ENCODE measurements around the gene KRTAP26-1. TPM values are rescaled to one million over a fixed set of nuclear protein-coding genes. Genes with fewer than 3 reads are reported as not detected.

KRTAP26-1 gene
- total and polyA plus RNA-seq, 2 experiments from 2014 or later: not detected

DNA sequence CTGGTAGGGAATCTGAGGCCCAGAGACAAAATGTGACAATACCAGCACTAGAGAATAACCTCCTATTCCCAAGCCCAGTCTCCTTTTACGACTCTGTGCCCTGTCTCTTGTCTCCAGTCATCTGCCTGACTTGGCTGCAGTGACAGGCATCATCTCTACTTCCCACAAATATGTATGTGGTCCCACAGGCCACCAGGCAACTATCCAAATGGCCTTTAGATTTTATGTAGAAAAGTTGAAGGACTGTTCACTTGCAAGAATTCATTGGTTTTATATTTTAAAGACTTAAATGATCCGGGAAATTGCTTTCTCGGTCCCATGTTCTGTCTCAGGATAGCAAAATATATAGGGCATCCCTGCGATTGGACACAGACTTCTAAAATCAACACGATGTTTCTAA, 49.0 kb downstream of the KRTAP26-1 start:
- no peak for ATAC-seq
- Histone ChIP-seq H3K36me3 (ENCODE audit: insufficient read depth) (no peaks in the 10 kb centered on the region), H3K9me2 (ENCODE audit: insufficient read depth) (no peaks in the 10 kb centered on the region), H2AFZ (no peak overlapping the region), H3K4me3 (no peak overlapping the region), H3K79me2 (replicated peaks; ENCODE audit: insufficient read depth) (no peaks in the 10 kb centered on the region), H3K4me2 (no peak overlapping the region), H3F3A (replicated peaks; ENCODE audit: low read depth) (no peaks in the 10 kb centered on the region), H3K27ac (ENCODE audit: low read depth) (no peak overlapping the region), H3K4me1 (ENCODE audit: insufficient read depth) (no peaks in the 10 kb centered on the region), H4K20me1 (replicated peaks; ENCODE audit: insufficient read depth) (no peaks in the 10 kb centered on the region), H3K27me3 (ENCODE audit: insufficient read depth) (no peaks in the 10 kb centered on the region)
- no peaks in the 10 kb centered on the region for H3K9me3 Mint-ChIP-seq
- TF ChIP-seq ZNF114 (CRISPR knock-in tag; IDR thresholded peaks at IDR 0.05): no peak
- TF ChIP-seq, protein P1, sequence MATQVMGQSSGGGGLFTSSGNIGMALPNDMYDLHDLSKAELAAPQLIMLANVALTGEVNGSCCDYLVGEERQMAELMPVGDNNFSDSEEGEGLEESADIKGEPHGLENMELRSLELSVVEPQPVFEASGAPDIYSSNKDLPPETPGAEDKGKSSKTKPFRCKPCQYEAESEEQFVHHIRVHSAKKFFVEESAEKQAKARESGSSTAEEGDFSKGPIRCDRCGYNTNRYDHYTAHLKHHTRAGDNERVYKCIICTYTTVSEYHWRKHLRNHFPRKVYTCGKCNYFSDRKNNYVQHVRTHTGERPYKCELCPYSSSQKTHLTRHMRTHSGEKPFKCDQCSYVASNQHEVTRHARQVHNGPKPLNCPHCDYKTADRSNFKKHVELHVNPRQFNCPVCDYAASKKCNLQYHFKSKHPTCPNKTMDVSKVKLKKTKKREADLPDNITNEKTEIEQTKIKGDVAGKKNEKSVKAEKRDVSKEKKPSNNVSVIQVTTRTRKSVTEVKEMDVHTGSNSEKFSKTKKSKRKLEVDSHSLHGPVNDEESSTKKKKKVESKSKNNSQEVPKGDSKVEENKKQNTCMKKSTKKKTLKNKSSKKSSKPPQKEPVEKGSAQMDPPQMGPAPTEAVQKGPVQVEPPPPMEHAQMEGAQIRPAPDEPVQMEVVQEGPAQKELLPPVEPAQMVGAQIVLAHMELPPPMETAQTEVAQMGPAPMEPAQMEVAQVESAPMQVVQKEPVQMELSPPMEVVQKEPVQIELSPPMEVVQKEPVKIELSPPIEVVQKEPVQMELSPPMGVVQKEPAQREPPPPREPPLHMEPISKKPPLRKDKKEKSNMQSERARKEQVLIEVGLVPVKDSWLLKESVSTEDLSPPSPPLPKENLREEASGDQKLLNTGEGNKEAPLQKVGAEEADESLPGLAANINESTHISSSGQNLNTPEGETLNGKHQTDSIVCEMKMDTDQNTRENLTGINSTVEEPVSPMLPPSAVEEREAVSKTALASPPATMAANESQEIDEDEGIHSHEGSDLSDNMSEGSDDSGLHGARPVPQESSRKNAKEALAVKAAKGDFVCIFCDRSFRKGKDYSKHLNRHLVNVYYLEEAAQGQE (IDR thresholded peaks at IDR 0.05; ENCODE audit: unreplicated experiment): no peak
- no peak for TF ChIP-seq CREB1 (CRISPR knock-in tag; IDR thresholded peaks at IDR 0.05; ENCODE audit: low read depth)
- TF ChIP-seq EZH2 (IDR thresholded peaks at IDR 0.05; ENCODE audit: low read depth, unreplicated experiment): no peak
- TF ChIP-seq ZNF331 (CRISPR knock-in tag; IDR thresholded peaks at IDR 0.05; ENCODE audit: low read depth): no peak
- no peak for TF ChIP-seq POLR2AphosphoS5 (IDR thresholded peaks at IDR 0.05; ENCODE audit: low read depth)
- TF ChIP-seq JUNB (IDR thresholded peaks at IDR 0.05; ENCODE audit: unreplicated experiment): no peak
- no peak for TF ChIP-seq EZH2phosphoT487 (IDR thresholded peaks at IDR 0.05; ENCODE audit: unreplicated experiment)
- no peak for TF ChIP-seq STAT1 (IDR thresholded peaks at IDR 0.05; ENCODE audit: unreplicated experiment)
- TF ChIP-seq, protein P2, sequence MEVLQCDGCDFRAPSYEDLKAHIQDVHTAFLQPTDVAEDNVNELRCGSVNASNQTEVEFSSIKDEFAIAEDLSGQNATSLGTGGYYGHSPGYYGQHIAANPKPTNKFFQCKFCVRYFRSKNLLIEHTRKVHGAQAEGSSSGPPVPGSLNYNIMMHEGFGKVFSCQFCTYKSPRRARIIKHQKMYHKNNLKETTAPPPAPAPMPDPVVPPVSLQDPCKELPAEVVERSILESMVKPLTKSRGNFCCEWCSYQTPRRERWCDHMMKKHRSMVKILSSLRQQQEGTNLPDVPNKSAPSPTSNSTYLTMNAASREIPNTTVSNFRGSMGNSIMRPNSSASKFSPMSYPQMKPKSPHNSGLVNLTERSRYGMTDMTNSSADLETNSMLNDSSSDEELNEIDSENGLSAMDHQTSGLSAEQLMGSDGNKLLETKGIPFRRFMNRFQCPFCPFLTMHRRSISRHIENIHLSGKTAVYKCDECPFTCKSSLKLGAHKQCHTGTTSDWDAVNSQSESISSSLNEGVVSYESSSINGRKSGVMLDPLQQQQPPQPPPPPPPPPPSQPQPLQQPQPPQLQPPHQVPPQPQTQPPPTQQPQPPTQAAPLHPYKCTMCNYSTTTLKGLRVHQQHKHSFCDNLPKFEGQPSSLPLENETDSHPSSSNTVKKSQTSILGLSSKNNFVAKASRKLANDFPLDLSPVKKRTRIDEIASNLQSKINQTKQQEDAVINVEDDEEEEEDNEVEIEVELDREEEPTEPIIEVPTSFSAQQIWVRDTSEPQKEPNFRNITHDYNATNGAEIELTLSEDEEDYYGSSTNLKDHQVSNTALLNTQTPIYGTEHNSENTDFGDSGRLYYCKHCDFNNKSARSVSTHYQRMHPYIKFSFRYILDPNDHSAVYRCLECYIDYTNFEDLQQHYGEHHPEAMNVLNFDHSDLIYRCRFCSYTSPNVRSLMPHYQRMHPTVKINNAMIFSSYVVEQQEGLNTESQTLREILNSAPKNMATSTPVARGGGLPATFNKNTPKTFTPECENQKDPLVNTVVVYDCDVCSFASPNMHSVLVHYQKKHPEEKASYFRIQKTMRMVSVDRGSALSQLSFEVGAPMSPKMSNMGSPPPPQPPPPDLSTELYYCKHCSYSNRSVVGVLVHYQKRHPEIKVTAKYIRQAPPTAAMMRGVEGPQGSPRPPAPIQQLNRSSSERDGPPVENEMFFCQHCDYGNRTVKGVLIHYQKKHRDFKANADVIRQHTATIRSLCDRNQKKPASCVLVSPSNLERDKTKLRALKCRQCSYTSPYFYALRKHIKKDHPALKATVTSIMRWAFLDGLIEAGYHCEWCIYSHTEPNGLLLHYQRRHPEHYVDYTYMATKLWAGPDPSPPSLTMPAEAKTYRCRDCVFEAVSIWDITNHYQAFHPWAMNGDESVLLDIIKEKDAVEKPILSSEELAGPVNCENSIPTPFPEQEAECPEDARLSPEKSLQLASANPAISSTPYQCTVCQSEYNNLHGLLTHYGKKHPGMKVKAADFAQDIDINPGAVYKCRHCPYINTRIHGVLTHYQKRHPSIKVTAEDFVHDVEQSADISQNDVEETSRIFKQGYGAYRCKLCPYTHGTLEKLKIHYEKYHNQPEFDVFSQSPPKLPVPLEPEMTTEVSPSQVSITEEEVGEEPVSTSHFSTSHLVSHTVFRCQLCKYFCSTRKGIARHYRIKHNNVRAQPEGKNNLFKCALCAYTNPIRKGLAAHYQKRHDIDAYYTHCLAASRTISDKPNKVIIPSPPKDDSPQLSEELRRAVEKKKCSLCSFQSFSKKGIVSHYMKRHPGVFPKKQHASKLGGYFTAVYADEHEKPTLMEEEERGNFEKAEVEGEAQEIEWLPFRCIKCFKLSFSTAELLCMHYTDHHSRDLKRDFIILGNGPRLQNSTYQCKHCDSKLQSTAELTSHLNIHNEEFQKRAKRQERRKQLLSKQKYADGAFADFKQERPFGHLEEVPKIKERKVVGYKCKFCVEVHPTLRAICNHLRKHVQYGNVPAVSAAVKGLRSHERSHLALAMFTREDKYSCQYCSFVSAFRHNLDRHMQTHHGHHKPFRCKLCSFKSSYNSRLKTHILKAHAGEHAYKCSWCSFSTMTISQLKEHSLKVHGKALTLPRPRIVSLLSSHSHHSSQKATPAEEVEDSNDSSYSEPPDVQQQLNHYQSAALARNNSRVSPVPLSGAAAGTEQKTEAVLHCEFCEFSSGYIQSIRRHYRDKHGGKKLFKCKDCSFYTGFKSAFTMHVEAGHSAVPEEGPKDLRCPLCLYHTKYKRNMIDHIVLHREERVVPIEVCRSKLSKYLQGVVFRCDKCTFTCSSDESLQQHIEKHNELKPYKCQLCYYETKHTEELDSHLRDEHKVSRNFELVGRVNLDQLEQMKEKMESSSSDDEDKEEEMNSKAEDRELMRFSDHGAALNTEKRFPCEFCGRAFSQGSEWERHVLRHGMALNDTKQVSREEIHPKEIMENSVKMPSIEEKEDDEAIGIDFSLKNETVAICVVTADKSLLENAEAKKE (CRISPR knock-in tag; IDR thresholded peaks at IDR 0.05): no peak
- TF ChIP-seq, protein P3, sequence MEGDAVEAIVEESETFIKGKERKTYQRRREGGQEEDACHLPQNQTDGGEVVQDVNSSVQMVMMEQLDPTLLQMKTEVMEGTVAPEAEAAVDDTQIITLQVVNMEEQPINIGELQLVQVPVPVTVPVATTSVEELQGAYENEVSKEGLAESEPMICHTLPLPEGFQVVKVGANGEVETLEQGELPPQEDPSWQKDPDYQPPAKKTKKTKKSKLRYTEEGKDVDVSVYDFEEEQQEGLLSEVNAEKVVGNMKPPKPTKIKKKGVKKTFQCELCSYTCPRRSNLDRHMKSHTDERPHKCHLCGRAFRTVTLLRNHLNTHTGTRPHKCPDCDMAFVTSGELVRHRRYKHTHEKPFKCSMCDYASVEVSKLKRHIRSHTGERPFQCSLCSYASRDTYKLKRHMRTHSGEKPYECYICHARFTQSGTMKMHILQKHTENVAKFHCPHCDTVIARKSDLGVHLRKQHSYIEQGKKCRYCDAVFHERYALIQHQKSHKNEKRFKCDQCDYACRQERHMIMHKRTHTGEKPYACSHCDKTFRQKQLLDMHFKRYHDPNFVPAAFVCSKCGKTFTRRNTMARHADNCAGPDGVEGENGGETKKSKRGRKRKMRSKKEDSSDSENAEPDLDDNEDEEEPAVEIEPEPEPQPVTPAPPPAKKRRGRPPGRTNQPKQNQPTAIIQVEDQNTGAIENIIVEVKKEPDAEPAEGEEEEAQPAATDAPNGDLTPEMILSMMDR (conservative IDR thresholded peaks at IDR 0.05; ENCODE audit: low read depth in 2 of 2): no peak
- TF ChIP-seq, protein P4, sequence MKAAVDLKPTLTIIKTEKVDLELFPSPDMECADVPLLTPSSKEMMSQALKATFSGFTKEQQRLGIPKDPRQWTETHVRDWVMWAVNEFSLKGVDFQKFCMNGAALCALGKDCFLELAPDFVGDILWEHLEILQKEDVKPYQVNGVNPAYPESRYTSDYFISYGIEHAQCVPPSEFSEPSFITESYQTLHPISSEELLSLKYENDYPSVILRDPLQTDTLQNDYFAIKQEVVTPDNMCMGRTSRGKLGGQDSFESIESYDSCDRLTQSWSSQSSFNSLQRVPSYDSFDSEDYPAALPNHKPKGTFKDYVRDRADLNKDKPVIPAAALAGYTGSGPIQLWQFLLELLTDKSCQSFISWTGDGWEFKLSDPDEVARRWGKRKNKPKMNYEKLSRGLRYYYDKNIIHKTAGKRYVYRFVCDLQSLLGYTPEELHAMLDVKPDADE (IDR thresholded peaks at IDR 0.05): no peak
- no peak for TF ChIP-seq NANOG (IDR thresholded peaks at IDR 0.05; ENCODE audit: borderline replicate concordance)
- no peaks in the 10 kb centered on the region for H3K4me1 Mint-ChIP-seq
- DNase-seq (ENCODE audit: low spot score): no peak
- H3K4me3 Mint-ChIP-seq: no peak overlapping the region
- no peaks in the 10 kb centered on the region for H3K27me3 Mint-ChIP-seq (ENCODE audit: insufficient read depth, low read depth, poor library complexity)
- no peaks in the 10 kb centered on the region for H3K36me3 Mint-ChIP-seq (ENCODE audit: low read depth)
- H3K27ac Mint-ChIP-seq: no peak overlapping the region
